K562 (cell line): ENCODE data around the gene SLC66A2. TPM values are rescaled to one million over a fixed set of nuclear protein-coding genes. Genes with fewer than 3 reads are reported as not detected.

Source experiments
- ATAC-seq: fragments of 200-7000 bp; cut with Tn5 transposase; 3 replicates; pipeline ENCODE4 v1.9.1; 2020; ENCODE audit warnings: moderate library complexity
- BruUV-seq: library from RNA; stranded (reverse); fragments of 400-500 nt; replicated peaks from 2 replicates; lab custom pipeline; 2021; lab: Mats Ljungman, UMichigan
- CTCF ChIA-PET: fragments of 300-600 bp; formaldehyde crosslinking; extraction: SDS; loops from one replicate; lab custom pipeline; 2021; ENCODE audit warnings: low intra/inter-chr PET ratio; lab: Yijun Ruan, JAX
- POLR2A ChIA-PET: fragments of 300-600, 350-650 bp; sonication (Branson Sonifier 250); formaldehyde crosslinking; extraction: SDS; loops from one replicate; lab custom pipeline; 2021; ENCODE audit warnings: antibody characterized with exemption, inconsistent platforms; lab: Yijun Ruan, JAX
- DNase-seq, 4 experiments: peaks; one replicate each; pipeline versions ENCODE4 v3.0.0 to v3.0.0-alpha.2; 2011 to 2018; ENCODE audit warnings: low spot score in 3 of 4, mixed read lengths in 3 of 4; ENCODE audit errors: extremely low read depth in 1 of 4
- FAIRE-seq: peaks from 2 replicates; lab custom pipeline; 2011; peaks lifted over from hg19 to GRCh38; lab: Jason Lieb, UNC
- H2AFZ ChIP-seq: 2 replicates; pipeline ENCODE4 v1.6.0; 2011; ENCODE audit warnings: low read depth, low read length, control low read depth, inconsistent platforms
- H3K27ac ChIP-seq: fragments of 200-600 bp; 3 replicates; pipeline ENCODE4 v1.8.0; 2011; ENCODE audit warnings: low read depth, mild to moderate bottlenecking, control low read depth, inconsistent platforms, low read length, moderate library complexity, mixed read lengths; ENCODE audit errors: extremely low read depth
- H3K27me3 ChIP-seq, 2 experiments: fragments of 300-600 bp in 1 of 2; 2 replicates in 1 of 2; 3 replicates in 1 of 2; pipeline versions ENCODE4 v1.6.0 to v1.8.0; 2011; ENCODE audit warnings: inconsistent platforms in 2 of 2, low read length in 2 of 2, mild to moderate bottlenecking in 1 of 2, mixed read lengths in 1 of 2, moderate library complexity in 1 of 2; ENCODE audit not compliant: control insufficient read depth in 2 of 2, insufficient read depth in 2 of 2
- H3K36me3 ChIP-seq: fragments of 300-600 bp; 3 replicates; pipeline ENCODE4 v1.8.0; 2011; ENCODE audit warnings: mild to moderate bottlenecking, low read length, inconsistent platforms; ENCODE audit not compliant: control insufficient read depth, insufficient read depth
- H3K4me1 ChIP-seq, 2 experiments: fragments of 200-600 bp in 1 of 2; replicated peaks in 1 of 2; 2 replicates in 1 of 2; 3 replicates in 1 of 2; pipeline versions ENCODE4 v1.5.1 to v1.8.0; 2011; ENCODE audit warnings: inconsistent platforms in 2 of 2, low read length in 2 of 2, mild to moderate bottlenecking in 1 of 2, mixed read lengths in 1 of 2, moderate library complexity in 1 of 2; ENCODE audit not compliant: control insufficient read depth in 2 of 2, insufficient read depth in 2 of 2
- H3K4me2 ChIP-seq: 2 replicates; pipeline ENCODE4 v1.6.1; 2011; ENCODE audit warnings: low read length, control low read depth, inconsistent platforms, mixed read lengths; ENCODE audit not compliant: insufficient read depth
- H3K4me3 ChIP-seq: fragments of 200-600 bp; sonication (generic), shearing (Covaris generic); 2 replicates; pipeline ENCODE4 v1.5.1; 2016; ENCODE audit warnings: control low read depth, inconsistent platforms
- H3K79me2 ChIP-seq: fragments of 200-600 bp; 3 replicates; pipeline ENCODE4 v1.8.0; 2011; ENCODE audit warnings: low read length, inconsistent platforms; ENCODE audit not compliant: control insufficient read depth, insufficient read depth
- H3K9ac ChIP-seq, 2 experiments: 2 replicates each; pipeline versions ENCODE4 v1.6.0 to v1.6.1; 2011; ENCODE audit warnings: low read depth in 2 of 2, low read length in 2 of 2, control low read depth in 1 of 2, inconsistent platforms in 1 of 2, mild to moderate bottlenecking in 1 of 2, mixed read lengths in 1 of 2; ENCODE audit not compliant: insufficient read depth in 1 of 2
- H3K9me1 ChIP-seq: one replicate; pipeline ENCODE4 v1.6.0; 2011; ENCODE audit warnings: inconsistent platforms, mild to moderate bottlenecking, low read length, moderate library complexity; ENCODE audit not compliant: control insufficient read depth, insufficient read depth
- H3K9me3 ChIP-seq: replicated peaks from 2 replicates; pipeline ENCODE4 v1.5.1; 2011; ENCODE audit warnings: low read depth, low read length, inconsistent platforms; ENCODE audit not compliant: control insufficient read depth, insufficient read depth
- H4K20me1 ChIP-seq: replicated peaks from 2 replicates; pipeline ENCODE4 v1.6.1; 2011; ENCODE audit warnings: low read length, inconsistent platforms, mixed read lengths; ENCODE audit not compliant: control insufficient read depth, insufficient read depth
- PYGO2 ChIP-seq: fragments of 450-650 bp; IDR thresholded peaks from 2 replicates; pipeline ENCODE4 v1.6.1; 2016; ENCODE audit warnings: mild to moderate bottlenecking, missing genetic modification characterization, moderate library complexity, missing compliant biosample characterization
- TCF7L2 ChIP-seq: fragments of 150-350 bp; IDR thresholded peaks from 2 replicates; pipeline ENCODE4 v1.6.1; 2016; ENCODE audit warnings: low read depth, mild to moderate bottlenecking, low read length, moderate library complexity
- ZNF121 ChIP-seq: sonication (generic); formaldehyde crosslinking; conservative IDR thresholded peaks from 2 replicates; pipeline ENCODE4 v1.8.0; 2022; ENCODE audit warnings: missing genetic modification reagents
- ZNF217 ChIP-seq: sonication (generic); formaldehyde crosslinking; IDR thresholded peaks from 2 replicates; pipeline ENCODE4 v1.8.0; 2022; ENCODE audit warnings: mild to moderate bottlenecking, missing genetic modification reagents
- WGBS: fragments of 100-300 bp; shearing (Covaris generic); methylation state at CpG from one replicate; pipeline ENCODE4 v1.1.6; 2016; ENCODE audit warnings: low coverage, mixed read lengths; ENCODE audit not compliant: insufficient coverage; ENCODE audit errors: missing lambda C conversion rate; 5-methylcytosine and 5-hydroxymethylcytosine counted together
- in situ Hi-C: fragments of 300-500 bp; cut with MboI; formaldehyde crosslinking; loops from 4 replicates; pipeline ENCODE4 v1.15.0; 2018; ENCODE audit warnings: inconsistent platforms, mixed read lengths
- intact Hi-C: fragments of 100-400 bp; cut with micrococcal nuclease; formaldehyde crosslinking; loops from 2 replicates; pipeline ENCODE4 v1.14.2; 2022
- polyA plus RNA-seq, 8 experiments: library from polyadenylated mRNA; depleted of rRNA in 4 of 8; stranded (reverse) in 5 of 8; unstranded in 3 of 8; fragments of >200 nt; fragmentation: Nextera tagmentation in 2 of 8; fragmentation: Illumina TruSeq in 1 of 8; extraction: Ambion mirVana in 2 of 8; extraction: Trizol in 1 of 8; gene quantifications; 2 replicates each; pipeline versions ENCODE4 v1.2.1 to v1.2.3, GENCODE V29; 2011 to 2014; ENCODE audit warnings: inconsistent platforms in 1 of 8, missing spikeins in 1 of 8
- total RNA-seq, 7 experiments: library from RNA; depleted of rRNA in 6 of 7; stranded (reverse); fragments of >200 nt in 6 of 7; fragmentation: Illumina TruSeq in 2 of 7; extraction: Trizol in 2 of 7; gene quantifications; 2 replicates each; pipeline versions ENCODE4 v1.2.1 to v1.2.3, GENCODE V29; 2011 to 2021; ENCODE audit warnings: low replicate concordance in 1 of 7
- TF ChIP-seq, protein P1 (sequence below): fragments of 450-650 bp; formaldehyde crosslinking; IDR thresholded peaks from 2 replicates; pipeline ENCODE4 v1.4.0; 2020; ENCODE audit warnings: mild to moderate bottlenecking, mixed read lengths

Gene SLC66A2
- total and polyA plus RNA-seq, 9 of the 15 experiments (the other 6 are each of a cell fraction or from before 2014, with no cell fraction given): 0.25 to 17.5 (median 5.6) TPM

DNA sequence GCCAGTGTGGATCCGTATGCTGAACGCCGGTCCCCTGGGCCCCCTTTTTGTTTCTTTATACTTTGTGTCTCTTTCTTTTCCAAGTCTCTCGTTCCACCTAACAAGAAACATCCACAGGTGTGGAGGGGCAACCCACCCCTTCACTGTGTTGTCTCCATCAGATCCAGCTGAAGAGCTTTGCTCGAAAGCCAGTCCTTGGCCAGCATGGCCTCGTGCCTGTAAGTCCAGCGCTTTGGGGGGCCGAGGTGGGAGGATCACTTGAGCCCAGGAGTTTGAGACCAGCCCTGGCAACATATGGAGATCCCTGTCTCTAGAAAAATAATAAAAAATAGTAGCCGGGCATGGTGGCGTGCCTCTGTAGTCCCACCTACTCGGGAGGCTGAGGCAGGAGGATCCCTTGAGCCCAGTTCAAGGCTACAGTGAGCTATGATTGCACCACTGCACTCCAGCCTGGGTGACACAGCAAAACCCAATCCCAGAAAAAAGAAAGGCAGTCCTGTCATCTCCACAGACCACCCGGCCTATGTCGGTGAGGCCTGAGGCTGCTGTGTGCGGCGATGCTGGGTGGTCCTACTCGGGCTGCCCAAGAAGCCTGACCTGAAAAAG, 9.6 kb upstream of the SLC66A2 start:
- no peaks in the 10 kb centered on the region for H4K20me1 ChIP-seq
- H3K36me3 ChIP-seq: no peaks in the 10 kb centered on the region
- H3K4me3 ChIP-seq: no peak overlapping the region
- in situ Hi-C loops: no loop called here
- H3K27ac ChIP-seq: no peak overlapping the region
- H3K9ac ChIP-seq: no peak overlapping the region
- TF ChIP-seq PYGO2 (tag) (no peak), ZNF121 (no peak), ZNF217 (CRISPR knock-in tag) (no peak), TCF7L2 (no peak)
- TF ChIP-seq, protein P1, sequence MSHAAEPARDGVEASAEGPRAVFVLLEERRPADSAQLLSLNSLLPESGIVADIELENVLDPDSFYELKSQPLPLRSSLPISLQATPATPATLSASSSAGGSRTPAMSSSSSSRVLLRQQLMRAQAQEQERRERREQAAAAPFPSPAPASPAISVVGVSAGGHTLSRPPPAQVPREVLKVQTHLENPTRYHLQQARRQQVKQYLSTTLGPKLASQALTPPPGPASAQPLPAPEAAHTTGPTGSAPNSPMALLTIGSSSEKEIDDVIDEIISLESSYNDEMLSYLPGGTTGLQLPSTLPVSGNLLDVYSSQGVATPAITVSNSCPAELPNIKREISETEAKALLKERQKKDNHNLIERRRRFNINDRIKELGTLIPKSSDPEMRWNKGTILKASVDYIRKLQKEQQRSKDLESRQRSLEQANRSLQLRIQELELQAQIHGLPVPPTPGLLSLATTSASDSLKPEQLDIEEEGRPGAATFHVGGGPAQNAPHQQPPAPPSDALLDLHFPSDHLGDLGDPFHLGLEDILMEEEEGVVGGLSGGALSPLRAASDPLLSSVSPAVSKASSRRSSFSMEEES (CRISPR knock-in tag): no peak
- 76% methylated on average over 12 of the region's 16 CpGs for WGBS
- H3K4me2 ChIP-seq: no peak overlapping the region; the same call in 1 of the 2 replicates
- H2AFZ ChIP-seq: 0 out of 2 replicates have a peak overlapping the region, but pooled peaks have one; percentile 72
- peaks cover 15 to 29% of the 10 kb centered on the region in 2 experiments; a peak in 4 of 5 replicates for H3K4me1 ChIP-seq
- intact Hi-C loops: no loop called here
- POLR2A ChIA-PET: interaction anchor here (0.7 to 1.1 kb wide), 4 partner anchors 9 to 143 kb away, joined by 3 to 4 read pairs (median 3); no protein-coding TSS in a partner anchor
- no TSS peak for BruUV-seq
- no peaks in the 10 kb centered on the region for H3K9me1 ChIP-seq
- H3K27me3 ChIP-seq: no peaks in the 10 kb centered on the region
- FAIRE-seq: no peak
- CTCF ChIA-PET: no interaction called here
- H3K79me2 ChIP-seq: no peaks in the 10 kb centered on the region
- DNase-seq: no peak
- no peaks in the 10 kb centered on the region for H3K9me3 ChIP-seq
- ATAC-seq: peak; percentile 38
